SU-DHL-6 (cell line): ENCODE results near the gene NPAS3.

Source experiments
- H2AFZ ChIP-seq: fragments of 200-600 bp; sonication (generic); 2 replicates; pipeline ENCODE4 v1.6.1; 2014; ENCODE audit warnings: low read depth, mild to moderate bottlenecking, moderate library complexity, mixed read lengths, antibody characterized with exemption, low read length; ENCODE audit not compliant: severe bottlenecking
- H3F3A ChIP-seq: fragments of 200-600 bp; shearing (Covaris generic); 2 replicates; pipeline ENCODE4 v1.6.0; 2016; ENCODE audit warnings: antibody characterized with exemption, mild to moderate bottlenecking; ENCODE audit not compliant: insufficient read depth
- H3K27ac ChIP-seq: fragments of 200-600 bp; sonication (generic); 2 replicates; pipeline ENCODE4 v1.5.1; 2016; ENCODE audit warnings: low read depth, mild to moderate bottlenecking, low read length, moderate library complexity, mixed read lengths
- H3K27me3 ChIP-seq: fragments of 200-600 bp; sonication (generic), shearing (Covaris generic); 2 replicates; pipeline ENCODE4 v1.6.0; 2014; ENCODE audit warnings: mild to moderate bottlenecking, low read length
- H3K36me3 ChIP-seq: fragments of 200-600 bp; sonication (generic); 2 replicates; pipeline ENCODE4 v1.6.1; 2014; ENCODE audit warnings: mild to moderate bottlenecking, low read length, mixed read lengths
- H3K4me2 ChIP-seq: fragments of 300-600, 200-600 bp; shearing (Covaris generic), sonication (generic); 2 replicates; pipeline ENCODE4 v1.6.0; 2014; ENCODE audit warnings: low read length, low read depth, mild to moderate bottlenecking; ENCODE audit not compliant: poor library complexity, severe bottlenecking
- H3K4me3 ChIP-seq: fragments of 200-600 bp; sonication (generic); 2 replicates; pipeline ENCODE4 v1.5.1; 2014; ENCODE audit warnings: antibody characterized with exemption, low read length, mild to moderate bottlenecking, mixed read lengths; ENCODE audit not compliant: insufficient read depth, poor library complexity, severe bottlenecking
- H3K79me2 ChIP-seq: fragments of 200-600 bp; sonication (generic); 2 replicates; pipeline ENCODE4 v1.6.1; 2014; ENCODE audit warnings: mild to moderate bottlenecking, low read length, moderate library complexity; ENCODE audit not compliant: insufficient read depth
- H3K9ac ChIP-seq: fragments of 200-600 bp; sonication (generic); 2 replicates; pipeline ENCODE4 v1.7.0; 2014; ENCODE audit warnings: mild to moderate bottlenecking, low read length
- H3K9me2 ChIP-seq: fragments of 200-600 bp; sonication (generic); replicated peaks from 2 replicates; pipeline ENCODE4 v1.6.1; 2014; ENCODE audit warnings: low read length; ENCODE audit not compliant: insufficient read depth
- H3K9me3 ChIP-seq: fragments of 200-600 bp; sonication (generic); 2 replicates; pipeline ENCODE4 v1.6.1; 2014; ENCODE audit warnings: low read length, mixed read lengths; ENCODE audit not compliant: insufficient read depth
- H4K20me1 ChIP-seq: fragments of 200-600 bp; sonication (generic); 2 replicates; pipeline ENCODE4 v1.6.1; 2014; ENCODE audit warnings: low read depth, mild to moderate bottlenecking, antibody characterized with exemption, low read length, moderate library complexity, mixed read lengths
- EZH2phosphoT487 ChIP-seq: fragments of 200-600 bp; sonication (generic), shearing (Covaris generic); conservative IDR thresholded peaks from 2 replicates; pipeline ENCODE4 v1.6.1; 2018; ENCODE audit warnings: mild to moderate bottlenecking, antibody characterized with exemption, low read length, moderate library complexity, mixed read lengths
- TF ChIP-seq, protein P1 (sequence below): fragments of 200-600 bp; sonication (generic); IDR thresholded peaks from one replicate; pipeline ENCODE4 v1.5.1; 2017; ENCODE audit warnings: antibody characterized with exemption, mild to moderate bottlenecking, low read length, moderate library complexity; ENCODE audit not compliant: insufficient read depth, poor library complexity, severe bottlenecking

The NPAS3 gene

DNA sequence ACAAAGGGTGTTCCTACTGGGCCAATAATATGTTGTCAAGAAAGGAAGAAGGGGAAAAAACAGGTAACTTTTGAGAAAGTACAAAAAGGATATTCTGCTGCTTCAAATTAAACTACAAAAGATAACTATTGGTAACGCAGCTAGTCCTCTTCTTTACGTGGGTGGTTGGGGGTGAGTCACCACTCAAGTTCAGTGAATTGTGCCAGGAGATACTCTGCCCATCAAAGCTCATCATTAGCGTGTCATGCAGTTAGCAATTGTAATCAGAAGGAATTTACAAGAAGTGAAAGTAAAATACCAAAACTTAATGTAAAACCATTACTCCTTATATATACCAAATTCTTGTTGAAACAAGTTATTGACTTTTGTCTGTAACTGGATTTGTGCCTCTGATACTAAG lies 342.0 kb downstream of the NPAS3 start:
- Histone ChIP-seq H3K9ac (no peak overlapping the region), H3K27me3 (no peaks in the 10 kb centered on the region), H3K27ac (no peak overlapping the region), H3K4me2 (no peak overlapping the region), H4K20me1 (no peaks in the 10 kb centered on the region), H3K9me3 (no peaks in the 10 kb centered on the region), H3K79me2 (no peaks in the 10 kb centered on the region), H2AFZ (no peak overlapping the region), H3F3A (no peaks in the 10 kb centered on the region), H3K4me3 (no peak overlapping the region), H3K9me2 (no peaks in the 10 kb centered on the region), H3K36me3 (no peaks in the 10 kb centered on the region)
- TF ChIP-seq, protein P1, sequence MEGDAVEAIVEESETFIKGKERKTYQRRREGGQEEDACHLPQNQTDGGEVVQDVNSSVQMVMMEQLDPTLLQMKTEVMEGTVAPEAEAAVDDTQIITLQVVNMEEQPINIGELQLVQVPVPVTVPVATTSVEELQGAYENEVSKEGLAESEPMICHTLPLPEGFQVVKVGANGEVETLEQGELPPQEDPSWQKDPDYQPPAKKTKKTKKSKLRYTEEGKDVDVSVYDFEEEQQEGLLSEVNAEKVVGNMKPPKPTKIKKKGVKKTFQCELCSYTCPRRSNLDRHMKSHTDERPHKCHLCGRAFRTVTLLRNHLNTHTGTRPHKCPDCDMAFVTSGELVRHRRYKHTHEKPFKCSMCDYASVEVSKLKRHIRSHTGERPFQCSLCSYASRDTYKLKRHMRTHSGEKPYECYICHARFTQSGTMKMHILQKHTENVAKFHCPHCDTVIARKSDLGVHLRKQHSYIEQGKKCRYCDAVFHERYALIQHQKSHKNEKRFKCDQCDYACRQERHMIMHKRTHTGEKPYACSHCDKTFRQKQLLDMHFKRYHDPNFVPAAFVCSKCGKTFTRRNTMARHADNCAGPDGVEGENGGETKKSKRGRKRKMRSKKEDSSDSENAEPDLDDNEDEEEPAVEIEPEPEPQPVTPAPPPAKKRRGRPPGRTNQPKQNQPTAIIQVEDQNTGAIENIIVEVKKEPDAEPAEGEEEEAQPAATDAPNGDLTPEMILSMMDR: no peak
- TF ChIP-seq EZH2phosphoT487: no peak

DNA sequence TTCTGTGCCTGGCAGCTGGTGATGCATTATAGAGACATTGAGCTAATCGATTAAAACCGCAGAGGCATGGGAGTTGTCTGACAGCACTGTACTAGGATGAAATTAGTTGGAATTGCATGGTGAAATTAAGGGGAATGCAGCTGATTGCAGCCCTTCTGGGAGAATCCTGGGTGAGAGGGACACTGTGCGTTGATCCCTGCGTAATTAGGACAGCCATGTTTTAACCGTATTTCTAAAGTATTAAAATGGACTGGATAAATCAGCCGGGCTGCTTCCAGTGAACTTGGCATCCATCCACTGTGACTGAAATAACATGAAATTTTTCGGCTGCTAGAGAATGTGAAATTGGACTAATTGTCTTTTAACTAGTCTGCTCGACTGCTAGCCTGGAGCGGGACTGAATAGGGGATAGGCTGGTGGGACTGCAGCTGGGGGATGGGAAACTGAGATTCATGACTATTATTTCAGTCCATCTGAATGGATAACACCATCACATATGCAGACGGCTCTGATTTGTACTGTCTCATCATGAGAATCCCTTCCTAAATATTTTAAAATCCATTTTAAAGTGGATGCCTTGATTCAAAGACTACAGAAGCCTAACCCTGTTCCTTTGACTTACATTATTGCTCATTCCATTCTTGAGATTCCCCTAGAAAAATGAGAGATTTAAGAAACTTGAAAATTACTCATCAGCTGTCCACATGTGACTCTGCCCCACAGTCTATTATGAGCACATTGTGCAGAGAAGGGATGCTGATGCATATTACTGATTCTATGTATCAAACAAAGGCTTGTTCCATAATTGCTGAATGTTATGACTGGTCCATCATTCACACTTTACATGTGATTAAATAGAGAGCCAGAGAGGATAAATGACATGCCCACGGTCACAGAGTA lies 343.9 kb downstream of the NPAS3 start:
- Histone ChIP-seq H3K9ac (no peak overlapping the region), H3K36me3 (no peaks in the 10 kb centered on the region), H3K4me2 (no peak overlapping the region), H3K9me2 (no peaks in the 10 kb centered on the region), H3K27ac (no peak overlapping the region), H3K4me3 (no peak overlapping the region), H3K27me3 (no peaks in the 10 kb centered on the region), H4K20me1 (no peaks in the 10 kb centered on the region), H3K79me2 (no peaks in the 10 kb centered on the region), H3K9me3 (no peaks in the 10 kb centered on the region), H2AFZ (no peak overlapping the region), H3F3A (no peaks in the 10 kb centered on the region)
- TF ChIP-seq EZH2phosphoT487: no peak
- TF ChIP-seq, protein P1: no peak

DNA sequence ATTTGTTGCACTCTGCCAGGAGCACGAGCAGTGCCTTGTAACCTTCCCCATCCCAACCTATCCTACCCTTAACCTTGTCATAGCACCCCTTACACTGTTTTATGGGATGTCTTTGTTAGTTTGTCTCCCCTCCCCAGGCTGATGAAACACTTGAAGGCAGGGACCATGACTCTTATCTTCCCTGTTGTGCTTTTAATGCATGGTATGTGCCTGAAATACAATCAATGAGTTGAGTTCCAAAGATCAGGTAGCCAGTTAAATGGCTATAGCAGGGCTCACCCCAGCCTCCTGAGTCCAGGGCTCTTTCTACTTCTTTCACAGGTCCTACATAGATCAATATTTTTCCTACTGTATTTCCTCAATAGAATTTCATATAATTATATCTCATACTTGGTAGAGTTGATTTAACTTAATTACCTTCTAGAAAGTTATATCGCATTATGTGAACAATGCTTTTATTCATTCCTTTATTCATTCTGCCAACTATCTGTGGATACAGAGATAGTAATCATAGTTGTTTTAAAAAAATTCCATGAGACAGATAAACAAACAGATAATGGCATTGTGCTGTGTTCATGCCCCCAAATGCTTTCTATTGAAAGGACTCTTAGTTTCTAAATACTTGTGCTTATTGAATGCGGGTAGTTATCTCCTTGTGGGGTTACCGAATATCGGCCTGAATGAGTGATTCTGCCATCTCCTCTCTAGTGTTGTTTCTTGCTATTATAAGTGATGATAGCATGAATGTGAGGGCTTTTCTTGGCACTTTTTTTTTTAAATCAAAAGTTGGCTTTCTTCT lies 347.4 kb downstream of the NPAS3 start:
- TF ChIP-seq EZH2phosphoT487: no peak
- TF ChIP-seq, protein P1: no peak
- Histone ChIP-seq H3K36me3 (no peaks in the 10 kb centered on the region), H2AFZ (no peak overlapping the region), H3F3A (no peaks in the 10 kb centered on the region), H3K27me3 (no peaks in the 10 kb centered on the region), H3K79me2 (no peaks in the 10 kb centered on the region), H3K9ac (no peak overlapping the region), H3K4me3 (no peak overlapping the region), H3K4me2 (no peak overlapping the region), H4K20me1 (no peaks in the 10 kb centered on the region), H3K27ac (no peak overlapping the region), H3K9me3 (no peaks in the 10 kb centered on the region), H3K9me2 (no peaks in the 10 kb centered on the region)
